Astrocyte (in vitro differentiated cells and primary cell): ENCODE measurements around the gene MEN1. TPM values are rescaled to one million over a fixed set of nuclear protein-coding genes. Genes with fewer than 3 reads are reported as not detected.

ENCODE experiments used
- DNase-seq: peaks from one replicate; pipeline ENCODE4 v3.0.0-alpha.2; 2010; ENCODE audit warnings: low read depth
- FAIRE-seq: peaks from 2 replicates; lab custom pipeline; 2011; peaks lifted over from hg19 to GRCh38; lab: Jason Lieb, UNC
- H2AFZ ChIP-seq: 2 replicates; pipeline ENCODE4 v1.6.0; 2012; ENCODE audit warnings: low read depth, low read length, inconsistent platforms
- H3K27ac ChIP-seq: 2 replicates; pipeline ENCODE4 v1.5.1; 2011; ENCODE audit warnings: low read depth, low read length, inconsistent platforms
- H3K27me3 ChIP-seq: 2 replicates; pipeline ENCODE4 v1.6.0; 2011; ENCODE audit warnings: low read length, inconsistent platforms; ENCODE audit not compliant: insufficient read depth
- H3K36me3 ChIP-seq: 2 replicates; pipeline ENCODE4 v1.5.1; 2011; ENCODE audit warnings: low read length, inconsistent platforms; ENCODE audit not compliant: insufficient read depth
- H3K4me1 ChIP-seq: 2 replicates; pipeline ENCODE4 v1.5.1; 2011; ENCODE audit warnings: low read length, inconsistent platforms; ENCODE audit not compliant: insufficient read depth
- H3K4me2 ChIP-seq: 2 replicates; pipeline ENCODE4 v1.6.0; 2012; ENCODE audit warnings: low read length, inconsistent platforms
- H3K4me3 ChIP-seq: 2 replicates; pipeline ENCODE4 v1.5.1; 2011; ENCODE audit warnings: low read depth, mild to moderate bottlenecking, low read length, inconsistent platforms; ENCODE audit not compliant: insufficient read depth
- H3K79me2 ChIP-seq: 2 replicates; pipeline ENCODE4 v1.6.0; 2012; ENCODE audit warnings: mild to moderate bottlenecking, low read length, inconsistent platforms; ENCODE audit not compliant: insufficient read depth
- H3K9ac ChIP-seq: 2 replicates; pipeline ENCODE4 v1.6.0; 2012; ENCODE audit warnings: mild to moderate bottlenecking, low read length, inconsistent platforms
- H3K9me3 ChIP-seq: 2 replicates; pipeline ENCODE4 v1.5.1; 2012; ENCODE audit warnings: low read depth, mild to moderate bottlenecking, low read length, inconsistent platforms; ENCODE audit not compliant: insufficient read depth
- H4K20me1 ChIP-seq: 2 replicates; pipeline ENCODE4 v1.6.0; 2012; ENCODE audit warnings: low read length, inconsistent platforms; ENCODE audit not compliant: insufficient read depth
- H3K27ac Mint-ChIP-seq: one replicate; pipeline ENCODE4 v1.8.0; 2021; ENCODE audit warnings: mild to moderate bottlenecking, mixed read lengths; ENCODE audit not compliant: unreplicated experiment
- H3K27me3 Mint-ChIP-seq: one replicate; pipeline ENCODE4 v1.8.0; 2021; ENCODE audit warnings: low read depth, mixed read lengths; ENCODE audit not compliant: unreplicated experiment
- H3K36me3 Mint-ChIP-seq: one replicate; pipeline ENCODE4 v1.8.0; 2021; ENCODE audit warnings: low read depth, mixed read lengths; ENCODE audit not compliant: unreplicated experiment
- H3K4me1 Mint-ChIP-seq: one replicate; pipeline ENCODE4 v1.8.0; 2021; ENCODE audit warnings: low read depth, mixed read lengths; ENCODE audit not compliant: unreplicated experiment
- H3K4me3 Mint-ChIP-seq: one replicate; pipeline ENCODE4 v1.8.0; 2021; ENCODE audit warnings: mild to moderate bottlenecking, moderate library complexity, mixed read lengths; ENCODE audit not compliant: unreplicated experiment
- H3K9me3 Mint-ChIP-seq: one replicate; pipeline ENCODE4 v1.8.0; 2021; ENCODE audit warnings: mild to moderate bottlenecking, mixed read lengths; ENCODE audit not compliant: unreplicated experiment
- EZH2 ChIP-seq: IDR thresholded peaks from 2 replicates; pipeline ENCODE4 v1.6.1; 2012; ENCODE audit warnings: mild to moderate bottlenecking, low read length, inconsistent platforms; ENCODE audit not compliant: insufficient read depth
- total RNA-seq: library from RNA; stranded (reverse); gene quantifications from 2 replicates; pipeline ENCODE4 v1.2.1, GENCODE V29; 2021
- TF ChIP-seq, protein P1 (sequence below): IDR thresholded peaks from 2 replicates; pipeline ENCODE4 v1.5.1; 2011; ENCODE audit warnings: low read depth, mild to moderate bottlenecking, inconsistent platforms, low read length, moderate library complexity; ENCODE audit not compliant: insufficient read depth

The MEN1 gene
- total RNA-seq, 1 donor from 2014 or later, result 26.0 TPM

DNA sequence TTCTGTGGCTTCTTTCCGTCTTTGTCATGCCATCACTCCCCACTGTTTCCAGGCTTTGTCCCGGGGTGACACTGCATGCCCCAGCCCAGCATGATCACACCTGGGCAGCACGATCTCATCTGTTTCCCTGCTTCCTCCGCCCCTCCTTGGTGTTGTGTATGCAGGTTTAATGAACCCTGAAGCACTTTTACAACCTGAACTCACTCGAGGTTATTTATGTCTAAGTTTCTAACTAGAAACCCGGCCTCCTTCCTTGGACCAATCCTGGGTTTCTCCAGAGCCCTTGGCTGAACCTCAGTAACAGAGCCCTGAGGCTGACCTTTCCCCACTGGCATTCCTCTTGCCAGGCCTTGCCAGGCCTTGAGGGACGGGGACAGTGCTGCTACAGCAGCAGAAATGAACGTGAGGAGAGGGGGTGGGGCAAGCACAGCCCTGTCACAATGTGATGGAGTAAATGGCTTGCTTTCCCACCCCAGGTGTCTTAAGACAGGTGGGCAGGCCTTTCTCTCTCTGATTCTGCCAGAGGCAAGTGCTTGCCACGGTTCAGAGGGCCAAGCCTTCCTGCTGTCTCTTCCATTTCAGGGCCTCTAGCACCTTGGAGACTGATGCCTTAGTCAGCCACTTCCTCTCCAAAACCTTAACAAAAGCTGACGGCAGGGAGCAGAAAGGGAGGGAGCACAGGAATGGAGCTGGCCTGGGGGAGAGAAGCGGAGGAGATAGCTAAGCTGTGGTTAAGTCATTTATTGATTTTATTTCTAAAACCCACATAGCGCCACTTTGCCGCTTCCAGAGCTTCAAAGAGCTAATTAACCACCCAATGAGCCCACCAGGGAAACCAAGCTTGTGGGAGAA lies 47.5 kb downstream of the MEN1 start:
- Mint-ChIP-seq H3K27ac (peak overlapping the region; percentile 62), H3K4me3 (peak overlapping the region; percentile 23), H3K36me3 (peaks cover 13% of the 10 kb centered on the region), H3K27me3 (no peaks in the 10 kb centered on the region), H3K9me3 (no peaks in the 10 kb centered on the region), H3K4me1 (peaks cover 36% of the 10 kb centered on the region)
- Histone ChIP-seq H4K20me1 (peaks cover 67% of the 10 kb centered on the region), H3K36me3 (peaks cover 30% of the 10 kb centered on the region), H3K4me3 (no peak overlapping the region), H3K4me1 (peaks cover 24% of the 10 kb centered on the region), H3K27me3 (no peaks in the 10 kb centered on the region), H3K9ac (peak overlapping the region; percentile 35), H2AFZ (no peak overlapping the region), H3K4me2 (peak overlapping the region; percentile 70), H3K27ac (peak overlapping the region; percentile 20), H3K9me3 (no peaks in the 10 kb centered on the region), H3K79me2 (peaks cover 12% of the 10 kb centered on the region)
- TF ChIP-seq EZH2, result no peak
- TF ChIP-seq, protein P1, sequence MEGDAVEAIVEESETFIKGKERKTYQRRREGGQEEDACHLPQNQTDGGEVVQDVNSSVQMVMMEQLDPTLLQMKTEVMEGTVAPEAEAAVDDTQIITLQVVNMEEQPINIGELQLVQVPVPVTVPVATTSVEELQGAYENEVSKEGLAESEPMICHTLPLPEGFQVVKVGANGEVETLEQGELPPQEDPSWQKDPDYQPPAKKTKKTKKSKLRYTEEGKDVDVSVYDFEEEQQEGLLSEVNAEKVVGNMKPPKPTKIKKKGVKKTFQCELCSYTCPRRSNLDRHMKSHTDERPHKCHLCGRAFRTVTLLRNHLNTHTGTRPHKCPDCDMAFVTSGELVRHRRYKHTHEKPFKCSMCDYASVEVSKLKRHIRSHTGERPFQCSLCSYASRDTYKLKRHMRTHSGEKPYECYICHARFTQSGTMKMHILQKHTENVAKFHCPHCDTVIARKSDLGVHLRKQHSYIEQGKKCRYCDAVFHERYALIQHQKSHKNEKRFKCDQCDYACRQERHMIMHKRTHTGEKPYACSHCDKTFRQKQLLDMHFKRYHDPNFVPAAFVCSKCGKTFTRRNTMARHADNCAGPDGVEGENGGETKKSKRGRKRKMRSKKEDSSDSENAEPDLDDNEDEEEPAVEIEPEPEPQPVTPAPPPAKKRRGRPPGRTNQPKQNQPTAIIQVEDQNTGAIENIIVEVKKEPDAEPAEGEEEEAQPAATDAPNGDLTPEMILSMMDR, result no peak
- peak; percentile 76 for DNase-seq
- no peak for FAIRE-seq

DNA sequence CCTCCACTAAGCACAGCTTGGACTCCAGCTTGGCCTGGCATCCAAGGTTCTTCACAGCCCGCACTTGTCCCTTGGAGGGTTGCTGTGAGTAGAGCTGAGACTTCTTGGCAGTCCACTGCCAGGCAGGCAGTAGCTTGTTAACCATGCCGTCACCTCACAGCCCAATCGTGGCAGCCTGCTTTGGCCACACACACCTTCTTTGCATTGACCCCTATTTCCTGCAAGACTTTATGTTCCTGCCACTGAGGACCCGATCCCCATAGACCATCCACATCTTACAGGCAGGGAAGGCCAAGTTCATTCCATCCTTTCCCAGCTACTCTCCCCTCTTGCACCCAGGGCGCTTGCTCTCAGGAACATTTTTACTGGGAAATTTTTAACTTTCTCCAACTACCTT lies 48.1 kb downstream of the MEN1 start:
- no peak for DNase-seq
- Histone ChIP-seq H3K36me3 (peaks cover 25% of the 10 kb centered on the region), H3K4me3 (no peak overlapping the region), H3K4me1 (peaks cover 24% of the 10 kb centered on the region), H3K4me2 (no peak overlapping the region), H3K9me3 (no peaks in the 10 kb centered on the region), H2AFZ (no peak overlapping the region), H3K79me2 (peaks cover 7% of the 10 kb centered on the region), H3K9ac (no peak overlapping the region), H3K27ac (no peak overlapping the region), H4K20me1 (peaks cover 61% of the 10 kb centered on the region), H3K27me3 (no peaks in the 10 kb centered on the region)
- Mint-ChIP-seq H3K9me3 (no peaks in the 10 kb centered on the region), H3K4me3 (no peak overlapping the region), H3K27me3 (no peaks in the 10 kb centered on the region), H3K36me3 (peaks cover 11% of the 10 kb centered on the region), H3K27ac (peak overlapping the region; percentile 62), H3K4me1 (peaks cover 36% of the 10 kb centered on the region)
- TF ChIP-seq, protein P1, result no peak
- no peak for TF ChIP-seq EZH2
- FAIRE-seq, result no peak
